ENCODE measurements around the gene OR2S2.
"Not testable (repeated sequence)": the region's sequence is repeated elsewhere in the genome, so short reads cannot be mapped to it uniquely, and the experiment has no call there.

DNA sequence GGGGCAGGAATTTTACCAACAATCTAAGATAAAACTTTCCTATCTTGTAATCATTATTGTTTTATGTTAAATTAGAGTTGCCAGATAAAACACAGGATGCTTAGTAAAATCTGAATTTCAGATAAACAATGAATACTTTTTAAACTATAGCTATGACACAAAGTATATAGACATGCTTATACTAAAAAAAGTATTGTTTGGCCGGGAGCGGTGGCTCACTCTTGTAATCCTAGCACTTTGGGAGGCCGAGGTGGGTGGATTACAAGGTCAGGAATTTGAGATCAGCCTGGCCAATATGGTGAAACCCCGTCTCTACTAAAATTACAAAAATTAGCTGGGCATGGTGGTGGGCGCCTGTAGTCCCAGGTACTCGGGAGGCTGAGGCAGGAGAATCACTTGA lies 23.9 kb downstream of the OR2S2 start:
- not testable (repeated sequence) for TF ChIP-seq POLR2AphosphoS5, CTCF (IDR thresholded peaks at IDR 0.05)

Measured in upper lobe of left lung (tissue), 4 donors.